HEK293 (cell line): ENCODE measurements around the gene SLC29A1.
A peak's percentile ranks its signal among the peaks of the same experiment; 100 is the strongest.

Experiments used
- CTCF ChIA-PET: fragments of 350-600 bp; formaldehyde crosslinking; extraction: SDS; loops from one replicate; lab custom pipeline; 2021; ENCODE audit warnings: antibody characterized with exemption; lab: Yijun Ruan, JAX
- POLR2A ChIA-PET: fragments of 300-600 bp; formaldehyde crosslinking; extraction: SDS; loops from one replicate; lab custom pipeline; 2020; ENCODE audit warnings: antibody characterized with exemption, inconsistent platforms; lab: Yijun Ruan, JAX
- H3K27ac ChIP-seq: fragments of 200-500 bp; sonication (Bioruptor generic); 2 replicates; pipeline ENCODE4 v1.5.1; 2014; ENCODE audit warnings: low read depth, low read length, control low read depth, inconsistent platforms; ENCODE audit errors: extremely low read depth
- H3K36me3 ChIP-seq, 2 experiments: fragments of 200-500 bp in 1 of 2; sonication (Bioruptor generic) in 1 of 2; 1 replicate in 1 of 2; 2 replicates in 1 of 2; pipeline ENCODE4 v1.5.1; 2014 to 2017; ENCODE audit warnings: inconsistent platforms in 2 of 2, low read length in 2 of 2; ENCODE audit not compliant: control insufficient read depth in 2 of 2, insufficient read depth in 1 of 2
- H3K4me1 ChIP-seq: fragments of 200-500 bp; sonication (Bioruptor generic); 2 replicates; pipeline ENCODE4 v1.5.1; 2014; ENCODE audit warnings: mild to moderate bottlenecking, low read length, inconsistent platforms; ENCODE audit not compliant: control insufficient read depth, insufficient read depth
- H3K4me3 ChIP-seq: 2 replicates; pipeline ENCODE4 v1.5.1; 2011; ENCODE audit warnings: low read depth, mild to moderate bottlenecking, control low read depth, low read length, moderate library complexity
- H3K9me3 ChIP-seq: fragments of 200-500 bp; sonication (Bioruptor generic); 2 replicates; pipeline ENCODE4 v1.5.1; 2014; ENCODE audit warnings: low read depth, low read length, inconsistent platforms; ENCODE audit not compliant: control insufficient read depth, insufficient read depth
- ZNF112 ChIP-seq: fragments of 450-650 bp; formaldehyde crosslinking; IDR thresholded peaks from 2 replicates; pipeline ENCODE4 v1.5.0; 2017; ENCODE audit warnings: missing biosample characterization, missing genetic modification characterization
- ZNF2 ChIP-seq: fragments of 450-650 bp; formaldehyde crosslinking; IDR thresholded peaks from 2 replicates; pipeline ENCODE4 v1.5.1; 2016; ENCODE audit warnings: missing biosample characterization, missing genetic modification characterization
- ZNF202 ChIP-seq: fragments of 450-650 bp; formaldehyde crosslinking; IDR thresholded peaks from 2 replicates; pipeline ENCODE4 v1.5.1; 2016; ENCODE audit warnings: missing biosample characterization, missing genetic modification characterization, borderline replicate concordance
- ZNF514 ChIP-seq: fragments of 450-650 bp; formaldehyde crosslinking; IDR thresholded peaks from 2 replicates; pipeline ENCODE4 v1.5.1; 2016; ENCODE audit warnings: missing biosample characterization, missing genetic modification characterization
- ZNF555 ChIP-seq: fragments of 450-650 bp; formaldehyde crosslinking; conservative IDR thresholded peaks from 2 replicates; pipeline ENCODE4 v1.5.1; 2017; ENCODE audit warnings: missing biosample characterization, mild to moderate bottlenecking, missing genetic modification characterization, inconsistent platforms
- ZNF558 ChIP-seq: fragments of 450-650 bp; formaldehyde crosslinking; IDR thresholded peaks from 2 replicates; pipeline ENCODE4 v1.5.1; 2016; ENCODE audit warnings: missing biosample characterization, missing genetic modification characterization
- ZNF585B ChIP-seq: fragments of 450-650 bp; formaldehyde crosslinking; IDR thresholded peaks from 2 replicates; pipeline ENCODE4 v1.5.1; 2016; ENCODE audit warnings: missing biosample characterization, missing genetic modification characterization
- ZNF707 ChIP-seq: fragments of 450-650 bp; formaldehyde crosslinking; IDR thresholded peaks from 2 replicates; pipeline ENCODE4 v1.5.1; 2016; ENCODE audit warnings: missing biosample characterization, missing genetic modification characterization
- ZNF843 ChIP-seq: fragments of 450-650 bp; formaldehyde crosslinking; IDR thresholded peaks from 2 replicates; pipeline ENCODE4 v1.5.1; 2016; ENCODE audit warnings: missing biosample characterization, missing genetic modification characterization
- ZXDB ChIP-seq: fragments of 450-650 bp; formaldehyde crosslinking; IDR thresholded peaks from 2 replicates; pipeline ENCODE4 v1.5.1; 2016; ENCODE audit warnings: missing biosample characterization, missing genetic modification characterization
- TF ChIP-seq, protein P1 (sequence below): fragments of 450-650 bp; formaldehyde crosslinking; IDR thresholded peaks from 2 replicates; pipeline ENCODE4 v1.5.1; 2016; ENCODE audit warnings: missing biosample characterization, missing genetic modification characterization
- TF ChIP-seq, protein P2 (sequence below): fragments of 450-650 bp; formaldehyde crosslinking; IDR thresholded peaks from 2 replicates; pipeline ENCODE4 v1.5.1; 2016; ENCODE audit warnings: missing biosample characterization, missing genetic modification characterization
- TF ChIP-seq, protein P3 (sequence below): fragments of 450-650 bp; formaldehyde crosslinking; IDR thresholded peaks from 2 replicates; pipeline ENCODE4 v1.5.1; 2016; ENCODE audit warnings: missing biosample characterization, missing genetic modification characterization
- TF ChIP-seq, protein P4 (sequence below): fragments of 450-650 bp; formaldehyde crosslinking; IDR thresholded peaks from 2 replicates; pipeline ENCODE4 v1.5.1; 2016; ENCODE audit warnings: missing biosample characterization, missing genetic modification characterization
- TF ChIP-seq, protein P5 (sequence below): IDR thresholded peaks from 2 replicates; pipeline ENCODE4 v1.6.1; 2011; ENCODE audit warnings: mild to moderate bottlenecking, low read depth, low read length, borderline replicate concordance

SLC29A1 gene

DNA sequence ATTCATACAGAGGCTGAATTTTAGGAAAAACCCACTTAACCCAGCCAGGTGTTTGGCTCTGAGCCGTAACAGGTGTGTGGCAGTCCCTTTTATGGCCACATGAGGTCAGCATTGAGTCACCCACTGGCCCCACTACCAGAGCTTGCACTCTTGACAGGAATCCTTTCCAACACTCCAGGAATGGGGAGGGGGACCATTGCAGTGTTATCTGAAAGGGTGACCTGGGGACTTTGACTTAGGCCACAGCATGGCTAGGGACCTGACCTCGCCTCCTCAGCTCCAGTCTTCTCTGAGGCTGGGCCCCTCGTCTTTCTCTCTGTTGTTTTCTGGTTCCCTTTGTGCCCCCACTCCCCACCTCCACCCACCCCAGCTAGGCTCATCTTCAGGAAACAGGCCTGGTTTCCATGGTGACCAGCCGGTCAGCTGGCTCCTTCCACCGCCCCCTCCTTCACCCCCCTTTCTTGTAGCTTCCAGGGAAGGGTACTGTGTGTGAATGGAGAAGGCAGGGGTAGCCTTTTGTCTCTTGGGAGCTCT, 44.8 kb downstream of the SLC29A1 start (continued):
- TF ChIP-seq, protein P1, sequence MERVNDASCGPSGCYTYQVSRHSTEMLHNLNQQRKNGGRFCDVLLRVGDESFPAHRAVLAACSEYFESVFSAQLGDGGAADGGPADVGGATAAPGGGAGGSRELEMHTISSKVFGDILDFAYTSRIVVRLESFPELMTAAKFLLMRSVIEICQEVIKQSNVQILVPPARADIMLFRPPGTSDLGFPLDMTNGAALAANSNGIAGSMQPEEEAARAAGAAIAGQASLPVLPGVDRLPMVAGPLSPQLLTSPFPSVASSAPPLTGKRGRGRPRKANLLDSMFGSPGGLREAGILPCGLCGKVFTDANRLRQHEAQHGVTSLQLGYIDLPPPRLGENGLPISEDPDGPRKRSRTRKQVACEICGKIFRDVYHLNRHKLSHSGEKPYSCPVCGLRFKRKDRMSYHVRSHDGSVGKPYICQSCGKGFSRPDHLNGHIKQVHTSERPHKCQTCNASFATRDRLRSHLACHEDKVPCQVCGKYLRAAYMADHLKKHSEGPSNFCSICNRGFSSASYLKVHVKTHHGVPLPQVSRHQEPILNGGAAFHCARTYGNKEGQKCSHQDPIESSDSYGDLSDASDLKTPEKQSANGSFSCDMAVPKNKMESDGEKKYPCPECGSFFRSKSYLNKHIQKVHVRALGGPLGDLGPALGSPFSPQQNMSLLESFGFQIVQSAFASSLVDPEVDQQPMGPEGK (tag by site-specific recombination), result 0 out of 2 replicates have a peak, but pooled peaks have one; percentile 42
- TF ChIP-seq ZNF514 (tag by site-specific recombination), result no peak
- TF ChIP-seq, protein P2, sequence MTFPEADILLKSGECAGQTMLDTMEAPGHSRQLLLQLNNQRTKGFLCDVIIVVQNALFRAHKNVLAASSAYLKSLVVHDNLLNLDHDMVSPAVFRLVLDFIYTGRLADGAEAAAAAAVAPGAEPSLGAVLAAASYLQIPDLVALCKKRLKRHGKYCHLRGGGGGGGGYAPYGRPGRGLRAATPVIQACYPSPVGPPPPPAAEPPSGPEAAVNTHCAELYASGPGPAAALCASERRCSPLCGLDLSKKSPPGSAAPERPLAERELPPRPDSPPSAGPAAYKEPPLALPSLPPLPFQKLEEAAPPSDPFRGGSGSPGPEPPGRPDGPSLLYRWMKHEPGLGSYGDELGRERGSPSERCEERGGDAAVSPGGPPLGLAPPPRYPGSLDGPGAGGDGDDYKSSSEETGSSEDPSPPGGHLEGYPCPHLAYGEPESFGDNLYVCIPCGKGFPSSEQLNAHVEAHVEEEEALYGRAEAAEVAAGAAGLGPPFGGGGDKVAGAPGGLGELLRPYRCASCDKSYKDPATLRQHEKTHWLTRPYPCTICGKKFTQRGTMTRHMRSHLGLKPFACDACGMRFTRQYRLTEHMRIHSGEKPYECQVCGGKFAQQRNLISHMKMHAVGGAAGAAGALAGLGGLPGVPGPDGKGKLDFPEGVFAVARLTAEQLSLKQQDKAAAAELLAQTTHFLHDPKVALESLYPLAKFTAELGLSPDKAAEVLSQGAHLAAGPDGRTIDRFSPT (tag by site-specific recombination), result no peak
- TF ChIP-seq, protein P3, sequence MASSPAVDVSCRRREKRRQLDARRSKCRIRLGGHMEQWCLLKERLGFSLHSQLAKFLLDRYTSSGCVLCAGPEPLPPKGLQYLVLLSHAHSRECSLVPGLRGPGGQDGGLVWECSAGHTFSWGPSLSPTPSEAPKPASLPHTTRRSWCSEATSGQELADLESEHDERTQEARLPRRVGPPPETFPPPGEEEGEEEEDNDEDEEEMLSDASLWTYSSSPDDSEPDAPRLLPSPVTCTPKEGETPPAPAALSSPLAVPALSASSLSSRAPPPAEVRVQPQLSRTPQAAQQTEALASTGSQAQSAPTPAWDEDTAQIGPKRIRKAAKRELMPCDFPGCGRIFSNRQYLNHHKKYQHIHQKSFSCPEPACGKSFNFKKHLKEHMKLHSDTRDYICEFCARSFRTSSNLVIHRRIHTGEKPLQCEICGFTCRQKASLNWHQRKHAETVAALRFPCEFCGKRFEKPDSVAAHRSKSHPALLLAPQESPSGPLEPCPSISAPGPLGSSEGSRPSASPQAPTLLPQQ (tag by site-specific recombination), result peak; percentile 68; the same call in 1 of the 2 replicates

DNA sequence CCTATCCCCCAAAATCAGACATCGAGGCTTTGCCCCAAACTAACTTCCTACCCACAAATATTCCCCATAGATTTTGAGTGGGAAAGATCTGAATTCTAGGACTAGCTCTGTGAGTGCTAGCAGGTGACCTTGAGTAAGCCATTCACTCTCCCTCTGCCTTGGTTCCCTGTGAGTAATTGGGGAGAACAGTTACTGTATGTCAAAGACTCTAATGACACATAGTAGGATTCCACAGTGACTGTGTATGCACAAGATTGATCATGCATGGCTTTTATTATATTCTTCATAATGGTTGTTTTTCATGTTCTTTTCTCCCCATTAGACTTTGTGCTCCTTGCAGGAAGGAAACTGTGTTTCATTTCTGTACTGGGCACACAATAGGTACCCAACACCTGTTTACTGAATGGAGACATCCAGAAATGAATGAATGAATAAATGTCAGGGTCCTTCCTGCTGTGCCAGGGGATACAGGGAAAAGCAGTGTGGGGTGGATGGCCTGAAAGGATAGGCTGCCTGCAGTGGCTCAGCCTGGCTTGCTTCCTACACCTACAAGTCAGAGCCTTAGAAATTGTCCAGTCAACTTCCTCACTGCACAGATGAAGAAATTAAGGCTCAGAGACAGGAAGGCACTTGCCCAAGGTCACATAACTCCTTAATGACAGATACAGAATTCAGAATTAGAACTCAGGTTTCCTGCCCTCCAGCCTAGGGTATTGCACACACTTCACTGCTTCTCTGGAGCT, 46.0 kb downstream of the SLC29A1 start:
- H3K9me3 ChIP-seq, result no peaks in the 10 kb centered on the region
- TF ChIP-seq, protein P4, sequence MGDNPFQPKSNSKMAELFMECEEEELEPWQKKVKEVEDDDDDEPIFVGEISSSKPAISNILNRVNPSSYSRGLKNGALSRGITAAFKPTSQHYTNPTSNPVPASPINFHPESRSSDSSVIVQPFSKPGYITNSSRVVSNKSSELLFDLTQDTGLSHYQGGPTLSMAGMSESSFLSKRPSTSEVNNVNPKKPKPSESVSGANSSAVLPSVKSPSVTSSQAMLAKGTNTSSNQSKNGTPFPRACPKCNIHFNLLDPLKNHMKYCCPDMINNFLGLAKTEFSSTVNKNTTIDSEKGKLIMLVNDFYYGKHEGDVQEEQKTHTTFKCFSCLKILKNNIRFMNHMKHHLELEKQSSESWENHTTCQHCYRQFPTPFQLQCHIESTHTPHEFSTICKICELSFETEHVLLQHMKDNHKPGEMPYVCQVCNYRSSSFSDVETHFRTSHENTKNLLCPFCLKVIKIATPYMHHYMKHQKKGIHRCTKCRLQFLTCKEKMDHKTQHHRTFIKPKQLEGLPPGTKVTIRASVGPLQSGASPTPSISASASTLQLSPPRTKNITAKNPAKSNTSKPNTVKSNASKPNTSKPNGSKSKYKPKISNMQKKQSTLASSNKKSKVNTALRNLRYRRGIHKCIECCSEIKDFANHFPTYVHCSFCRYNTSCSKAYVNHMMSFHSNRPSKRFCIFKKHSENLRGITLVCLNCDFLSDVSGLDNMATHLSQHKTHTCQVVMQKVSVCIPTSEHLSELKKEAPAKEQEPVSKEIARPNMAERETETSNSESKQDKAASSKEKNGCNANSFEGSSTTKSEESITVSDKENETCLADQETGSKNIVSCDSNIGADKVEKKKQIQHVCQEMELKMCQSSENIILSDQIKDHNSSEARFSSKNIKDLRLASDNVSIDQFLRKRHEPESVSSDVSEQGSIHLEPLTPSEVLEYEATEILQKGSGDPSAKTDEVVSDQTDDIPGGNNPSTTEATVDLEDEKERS, result no peak
- TF ChIP-seq, protein P5, sequence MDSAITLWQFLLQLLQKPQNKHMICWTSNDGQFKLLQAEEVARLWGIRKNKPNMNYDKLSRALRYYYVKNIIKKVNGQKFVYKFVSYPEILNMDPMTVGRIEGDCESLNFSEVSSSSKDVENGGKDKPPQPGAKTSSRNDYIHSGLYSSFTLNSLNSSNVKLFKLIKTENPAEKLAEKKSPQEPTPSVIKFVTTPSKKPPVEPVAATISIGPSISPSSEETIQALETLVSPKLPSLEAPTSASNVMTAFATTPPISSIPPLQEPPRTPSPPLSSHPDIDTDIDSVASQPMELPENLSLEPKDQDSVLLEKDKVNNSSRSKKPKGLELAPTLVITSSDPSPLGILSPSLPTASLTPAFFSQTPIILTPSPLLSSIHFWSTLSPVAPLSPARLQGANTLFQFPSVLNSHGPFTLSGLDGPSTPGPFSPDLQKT, result no peak
- TF ChIP-seq ZNF585B (tag by site-specific recombination), result no peak
- no peak for TF ChIP-seq ZNF558 (tag by site-specific recombination)
- TF ChIP-seq ZNF112 (tag by site-specific recombination), result no peak
- TF ChIP-seq ZNF2, result no peak
- no peak for TF ChIP-seq ZNF202 (tag by site-specific recombination)
- no peak for TF ChIP-seq ZXDB (tag by site-specific recombination)
- no peak for TF ChIP-seq ZNF843 (tag by site-specific recombination)
- TF ChIP-seq ZNF707, result no peak
- TF ChIP-seq ZNF555 (tag by site-specific recombination), result no peak
- CTCF ChIA-PET, result interaction anchor here (0.6 to 7.2 kb wide), 18 partner anchors 10 to 1653 kb away, joined by 3 to 208 read pairs (median 4); partner anchors contain the start of gene AARS2
- no peak overlapping the region for H3K4me3 ChIP-seq
- H3K27ac ChIP-seq, result no peak overlapping the region
- no peaks in the 10 kb centered on the region for H3K36me3 ChIP-seq
- H3K4me1 ChIP-seq, result peaks cover 4% of the 10 kb centered on the region; the same call in 1 of the 2 replicates
- POLR2A ChIA-PET, result interaction anchor here (0.6 to 1.9 kb wide), 5 partner anchors 9 to 118 kb away, joined by 3 to 14 read pairs (median 3); partner anchors contain the start of gene CDC5L
